Measurements from ENCODE around the gene SLC38A6.

The SLC38A6 gene

DNA sequence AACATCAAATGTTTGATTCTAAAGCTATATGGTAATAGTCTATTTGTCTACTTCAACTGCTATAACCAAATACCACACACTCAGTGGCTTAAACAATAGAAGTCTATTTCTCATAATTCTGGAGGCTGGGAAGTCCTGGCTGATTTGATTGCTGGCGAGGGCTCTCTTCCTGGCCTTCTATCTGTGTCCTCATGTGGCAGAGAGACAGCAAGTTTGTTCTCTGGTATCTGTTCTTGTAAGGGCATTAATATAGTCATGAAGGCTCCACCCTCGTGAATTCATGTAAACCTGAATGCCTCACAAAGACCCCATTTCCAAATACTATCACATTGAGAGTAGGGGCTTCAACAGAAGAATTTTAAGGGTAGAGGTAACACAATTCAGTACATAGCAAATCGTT, 34.3 kb upstream of the SLC38A6 start:
- FAIRE-seq (no peak), DNase-seq (ENCODE audit: insufficient read length, low spot score) (no peak)
- TF ChIP-seq, protein P1, sequence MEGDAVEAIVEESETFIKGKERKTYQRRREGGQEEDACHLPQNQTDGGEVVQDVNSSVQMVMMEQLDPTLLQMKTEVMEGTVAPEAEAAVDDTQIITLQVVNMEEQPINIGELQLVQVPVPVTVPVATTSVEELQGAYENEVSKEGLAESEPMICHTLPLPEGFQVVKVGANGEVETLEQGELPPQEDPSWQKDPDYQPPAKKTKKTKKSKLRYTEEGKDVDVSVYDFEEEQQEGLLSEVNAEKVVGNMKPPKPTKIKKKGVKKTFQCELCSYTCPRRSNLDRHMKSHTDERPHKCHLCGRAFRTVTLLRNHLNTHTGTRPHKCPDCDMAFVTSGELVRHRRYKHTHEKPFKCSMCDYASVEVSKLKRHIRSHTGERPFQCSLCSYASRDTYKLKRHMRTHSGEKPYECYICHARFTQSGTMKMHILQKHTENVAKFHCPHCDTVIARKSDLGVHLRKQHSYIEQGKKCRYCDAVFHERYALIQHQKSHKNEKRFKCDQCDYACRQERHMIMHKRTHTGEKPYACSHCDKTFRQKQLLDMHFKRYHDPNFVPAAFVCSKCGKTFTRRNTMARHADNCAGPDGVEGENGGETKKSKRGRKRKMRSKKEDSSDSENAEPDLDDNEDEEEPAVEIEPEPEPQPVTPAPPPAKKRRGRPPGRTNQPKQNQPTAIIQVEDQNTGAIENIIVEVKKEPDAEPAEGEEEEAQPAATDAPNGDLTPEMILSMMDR (IDR thresholded peaks at IDR 0.05; ENCODE audit: insufficient read depth, missing control alignments), result no peak

DNA sequence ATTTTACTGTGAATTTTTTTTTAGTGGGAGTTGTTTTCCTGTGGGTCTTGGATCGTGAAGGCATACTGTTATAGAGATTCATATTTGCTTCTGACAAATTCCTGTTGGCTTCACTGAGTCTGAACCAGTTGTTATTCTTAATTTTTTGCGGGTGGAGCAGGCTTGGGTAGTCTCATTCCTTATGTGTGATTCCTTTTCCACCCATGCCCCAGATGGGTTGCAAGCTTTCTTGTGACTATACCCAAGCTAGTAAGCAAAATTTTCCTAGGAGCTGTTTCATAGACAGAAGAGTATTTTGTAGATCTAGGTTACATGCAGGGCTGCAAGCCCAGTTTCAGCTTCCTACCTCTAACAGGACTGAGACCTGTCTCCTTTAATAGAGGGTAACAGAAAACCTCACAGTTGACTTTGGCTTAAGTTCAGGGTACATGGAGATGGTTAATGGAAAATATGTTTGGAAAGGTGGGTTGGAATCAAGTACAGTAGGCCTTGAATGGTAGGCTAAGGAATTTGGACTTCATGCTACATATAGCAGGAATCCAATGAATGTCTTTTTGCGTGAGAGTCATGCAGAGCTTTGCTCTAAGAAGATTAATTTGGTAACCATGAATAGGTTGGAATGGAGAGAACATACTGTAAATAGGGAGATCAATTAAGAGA, 29.1 kb upstream of the SLC38A6 start:
- TF ChIP-seq, protein P1 (IDR thresholded peaks at IDR 0.05; ENCODE audit: insufficient read depth, missing control alignments), result no peak
- FAIRE-seq (no peak), DNase-seq (ENCODE audit: insufficient read length, low spot score) (no peak)

- DNase-seq (ENCODE audit: insufficient read length, low spot score), result no peak
- FAIRE-seq, result no peak
- TF ChIP-seq, protein P1 (IDR thresholded peaks at IDR 0.05; ENCODE audit: insufficient read depth, missing control alignments), result no peak
Observed at GRCh38 chr14:60956202-60956601, 24.8 kb upstream of the SLC38A6 start.

GRCh38 chr14:60956632-60957031, 24.4 kb upstream of the SLC38A6 start:
- DNase-seq (ENCODE audit: insufficient read length, low spot score), result no peak
- FAIRE-seq, result no peak
- TF ChIP-seq, protein P1 (IDR thresholded peaks at IDR 0.05; ENCODE audit: insufficient read depth, missing control alignments), result no peak

GRCh38 chr14:60958146-60958545, 22.9 kb upstream of the SLC38A6 start:
- TF ChIP-seq, protein P1 (IDR thresholded peaks at IDR 0.05; ENCODE audit: insufficient read depth, missing control alignments), result no peak
- DNase-seq (ENCODE audit: insufficient read length, low spot score) (no peak), FAIRE-seq (no peak)

DNA sequence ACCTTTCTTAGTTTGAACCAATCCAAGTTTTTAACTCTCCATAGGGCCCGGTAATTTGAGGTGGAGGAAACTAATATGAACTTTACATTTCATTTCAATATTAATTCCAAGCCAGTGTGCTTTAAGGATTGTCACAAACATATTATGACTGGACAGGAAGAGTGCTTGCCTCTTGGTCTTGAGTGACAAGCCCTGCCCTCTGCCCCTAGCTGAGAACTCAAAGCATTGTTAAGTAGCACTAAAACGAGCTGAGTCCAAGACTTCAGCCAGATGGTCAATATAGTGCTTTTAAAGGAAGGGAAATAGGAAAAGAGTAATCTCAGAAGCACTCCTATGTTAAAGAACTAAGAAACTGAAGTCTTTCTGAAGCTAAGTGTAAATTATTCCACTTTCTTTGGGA, 17.3 kb upstream of the SLC38A6 start:
- DNase-seq (ENCODE audit: insufficient read length, low spot score) (no peak), FAIRE-seq (no peak)
- TF ChIP-seq, protein P1 (IDR thresholded peaks at IDR 0.05; ENCODE audit: insufficient read depth, missing control alignments), result no peak

DNA sequence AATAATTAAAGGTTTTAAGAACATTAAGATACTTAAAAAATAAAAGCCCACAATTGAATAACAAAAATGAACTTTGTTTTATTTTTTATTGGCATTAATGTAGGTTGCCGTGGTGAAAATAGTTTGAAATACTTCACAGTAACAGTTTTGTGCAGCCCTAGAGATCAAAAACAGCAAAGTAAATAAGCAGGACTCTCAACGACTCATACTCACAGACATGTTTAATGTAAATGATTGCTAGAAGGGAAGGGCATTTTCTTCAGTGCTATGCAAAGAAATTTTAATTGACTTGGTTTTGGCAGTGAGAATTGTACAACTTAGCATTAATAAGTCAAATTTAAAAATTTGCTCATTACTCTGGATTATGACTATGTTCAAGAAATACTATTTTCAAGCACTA, 16.1 kb upstream of the SLC38A6 start:
- no peak for FAIRE-seq

More for the DNA sequence above, 16.1 kb upstream of the SLC38A6 start:
- TF ChIP-seq, protein P1 (IDR thresholded peaks at IDR 0.05; ENCODE audit: insufficient read depth, missing control alignments), result no peak
- DNase-seq (ENCODE audit: insufficient read length, low spot score), result no peak

Measured in D721Med (cell line).